Renal pelvis (tissue), 4 donors: ENCODE measurements around the gene SPART. TPM values are rescaled to one million over a fixed set of nuclear protein-coding genes. Genes with fewer than 3 reads are reported as not detected.
"Not testable (repeated sequence)": the region's sequence is repeated elsewhere in the genome, so short reads cannot be mapped to it uniquely, and the experiment has no call there.

Experiments
- DNase-seq: peaks from one replicate; pipeline ENCODE4 v3.0.0-alpha.2; 2013
- polyA plus RNA-seq, 3 donors: library from polyadenylated mRNA; unstranded; fragments of 120-200 nt; gene quantifications; one replicate each; pipeline ENCODE4 v1.2.1, GENCODE V29; 2013; ENCODE audit not compliant: insufficient read length in 3 of 3

Gene SPART
- polyA plus RNA-seq, 3 donors, result 78.2 to 96.4 (median 82.5) TPM

DNA sequence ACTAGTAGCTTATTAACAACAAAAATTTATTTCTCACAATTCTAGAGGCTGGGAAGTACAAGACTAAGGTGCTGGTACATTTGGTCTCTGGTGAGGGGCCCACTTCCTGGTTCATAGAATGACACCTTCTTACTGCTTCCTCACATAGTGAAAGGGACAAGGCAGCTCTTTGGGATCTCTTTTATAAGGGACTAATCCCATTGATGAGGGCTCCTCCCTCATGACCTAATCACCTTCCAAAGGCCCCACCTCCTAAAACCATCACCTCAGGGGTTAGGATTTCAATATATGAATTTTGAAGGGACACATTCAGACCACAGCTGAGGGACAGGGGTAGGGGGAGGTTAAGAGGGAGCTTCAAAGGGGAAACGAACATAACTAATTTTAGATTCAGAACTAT, 20.3 kb downstream of the SPART start:
- no peak for DNase-seq

DNA sequence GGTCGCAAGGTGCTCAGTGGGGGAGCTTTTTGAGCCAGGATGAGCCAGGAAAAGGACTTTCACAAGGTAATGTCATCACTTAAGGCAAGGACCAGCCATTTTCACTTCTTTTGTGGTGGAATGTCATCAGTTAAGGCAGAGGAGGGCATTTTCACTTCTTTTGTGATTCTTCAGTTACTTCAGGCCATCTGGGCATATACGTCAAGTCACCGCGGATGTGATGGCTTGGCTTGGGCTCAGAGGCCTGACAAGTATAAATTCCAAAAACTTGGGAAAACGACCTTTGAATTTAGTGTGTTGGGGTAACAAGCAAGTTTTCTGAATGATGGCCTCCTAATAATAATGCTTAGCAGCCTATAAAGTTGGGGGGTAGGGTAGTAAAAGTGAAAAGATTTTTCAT, 21.3 kb downstream of the SPART start:
- not testable (repeated sequence) for DNase-seq

DNA sequence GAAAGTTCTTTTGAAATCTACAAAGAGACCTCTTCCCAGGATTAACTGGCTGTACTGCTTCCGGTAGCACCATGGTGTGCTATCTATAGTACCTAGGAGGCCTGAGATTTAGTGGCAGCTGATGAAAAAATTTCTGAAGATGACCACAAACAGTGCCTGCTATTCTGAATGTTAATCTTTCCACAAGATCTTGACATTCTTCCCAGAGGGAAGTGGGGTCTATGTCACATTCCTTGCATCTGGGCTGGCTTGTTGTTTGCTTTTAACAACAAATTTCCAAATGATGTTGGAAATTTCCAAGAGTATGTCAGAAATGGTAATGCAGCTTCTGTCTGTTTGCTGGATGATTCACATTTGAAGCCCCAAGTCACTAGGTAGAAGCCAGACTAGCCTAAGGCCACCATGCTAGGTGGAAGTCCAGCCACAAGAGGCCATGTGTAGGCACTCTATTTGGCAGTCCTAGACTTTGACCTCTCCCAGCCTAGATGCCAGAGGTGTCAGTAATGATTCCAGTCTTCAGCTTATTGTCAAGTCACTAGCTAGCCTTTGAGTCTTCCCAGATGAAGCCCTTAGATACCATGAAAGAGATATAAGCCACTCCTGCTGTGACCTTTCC, 22.1 kb downstream of the SPART start:
- no peak for DNase-seq

DNA sequence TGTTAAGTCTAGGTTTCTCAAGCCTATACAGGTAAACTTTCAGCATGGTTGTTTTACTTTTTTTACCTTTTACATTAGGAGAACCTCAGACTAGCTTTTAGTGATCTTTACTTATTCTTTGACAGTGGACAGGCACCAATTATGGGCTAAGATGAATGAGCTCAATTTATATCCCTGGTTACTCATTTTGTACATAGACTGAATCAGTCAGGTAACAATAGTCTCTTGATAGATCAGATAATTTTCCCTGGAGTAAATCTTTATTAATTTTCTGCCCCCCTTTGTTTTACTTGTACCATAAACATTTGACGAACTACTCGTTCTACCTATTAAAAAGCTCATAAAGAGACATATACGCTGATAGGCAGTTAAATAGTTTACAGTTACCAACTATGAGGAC, 22.8 kb downstream of the SPART start:
- DNase-seq, result no peak

DNA sequence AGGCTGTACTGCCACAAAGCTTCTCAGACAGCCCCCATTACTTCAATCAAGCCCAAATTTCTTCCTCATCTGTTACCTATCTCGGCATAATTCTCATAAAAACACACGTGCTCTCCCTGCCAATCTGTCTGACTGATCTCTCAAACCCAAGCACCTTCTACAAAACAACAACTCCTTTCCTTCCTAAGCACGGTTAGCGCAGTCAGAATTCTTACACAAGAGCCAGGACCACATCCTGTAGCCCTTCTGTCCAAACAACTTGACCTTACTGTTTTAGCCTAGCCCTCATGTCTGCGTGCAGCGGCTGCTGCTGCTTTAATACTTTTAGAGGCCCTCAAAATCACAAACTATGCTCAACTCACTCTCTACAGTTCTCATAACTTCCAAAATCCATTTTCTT, 26.4 kb downstream of the SPART start:
- not testable (repeated sequence) for DNase-seq

DNA sequence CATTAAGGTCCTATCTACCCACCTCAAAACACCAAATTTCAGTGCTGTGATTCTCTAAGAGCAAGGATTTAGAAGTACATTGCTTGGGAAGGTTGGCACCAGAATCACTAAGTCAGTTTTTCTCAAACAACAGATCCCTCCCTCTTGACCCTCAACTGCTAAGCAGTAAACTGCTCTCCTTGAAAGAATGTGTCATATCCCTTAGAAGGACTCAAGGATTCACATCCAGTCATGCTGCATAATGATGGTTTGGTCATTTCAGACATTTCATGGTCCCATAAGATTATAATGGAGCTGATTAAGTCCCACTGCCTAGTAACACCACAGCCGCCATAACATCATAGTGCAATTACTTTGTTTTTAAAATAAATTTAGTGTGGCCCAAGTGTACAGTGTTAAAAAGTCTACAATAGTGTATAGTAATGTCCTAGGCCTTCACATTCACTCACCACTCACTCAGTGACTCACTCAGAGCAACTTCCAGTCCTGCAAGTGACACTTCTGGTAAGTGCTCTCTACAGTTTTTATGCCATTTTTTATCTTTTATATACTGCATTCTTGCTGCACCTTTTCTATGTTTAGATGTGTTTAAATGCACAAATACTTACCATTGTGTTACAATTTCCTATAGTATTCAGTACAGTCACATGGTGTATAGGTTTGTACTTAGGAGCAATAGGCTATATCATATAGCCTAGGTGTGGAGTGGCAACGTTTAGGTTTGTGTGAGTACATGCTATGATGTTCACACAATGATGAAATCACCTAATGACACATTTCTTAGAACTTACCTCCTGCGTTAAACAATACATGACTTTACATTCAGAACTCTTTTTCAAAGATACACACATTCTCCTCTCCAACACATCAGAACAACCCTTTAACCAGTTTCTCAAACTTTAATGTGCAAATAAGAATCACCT, 32.9 kb downstream of the SPART start:
- DNase-seq, result no peak

DNA sequence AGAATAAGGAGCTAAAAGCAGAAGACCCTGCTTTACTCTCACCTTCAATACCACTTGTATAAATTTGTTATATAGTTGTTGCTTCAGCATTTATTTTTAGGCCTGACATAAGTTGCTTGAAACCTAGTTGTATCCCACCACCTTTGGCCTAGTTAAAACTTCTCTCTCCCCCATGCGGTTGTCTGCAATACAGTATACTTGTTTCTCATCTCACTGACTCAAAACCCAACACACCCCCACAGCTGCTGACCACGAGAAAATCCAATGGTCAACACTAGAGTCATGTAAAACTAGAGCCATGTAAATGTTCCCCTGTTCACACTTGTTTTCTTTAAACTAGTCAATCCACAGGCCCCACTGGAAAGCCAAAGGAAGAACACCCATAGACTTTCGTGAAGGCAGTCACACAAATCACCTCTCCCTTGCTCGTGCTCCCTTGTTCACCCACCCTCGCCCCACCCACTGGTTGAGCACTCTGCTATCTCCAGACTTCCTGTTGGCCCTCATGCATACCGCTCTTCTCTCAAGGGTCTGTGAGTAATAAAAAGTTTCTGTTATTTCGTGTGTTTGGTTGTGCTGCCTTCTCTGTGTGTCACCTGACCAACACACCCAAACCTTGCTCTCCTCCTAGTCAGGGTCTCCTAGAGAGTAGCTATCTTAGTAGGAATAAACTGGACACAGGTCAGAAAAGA, 35.6 kb downstream of the SPART start:
- DNase-seq, result no peak

DNA sequence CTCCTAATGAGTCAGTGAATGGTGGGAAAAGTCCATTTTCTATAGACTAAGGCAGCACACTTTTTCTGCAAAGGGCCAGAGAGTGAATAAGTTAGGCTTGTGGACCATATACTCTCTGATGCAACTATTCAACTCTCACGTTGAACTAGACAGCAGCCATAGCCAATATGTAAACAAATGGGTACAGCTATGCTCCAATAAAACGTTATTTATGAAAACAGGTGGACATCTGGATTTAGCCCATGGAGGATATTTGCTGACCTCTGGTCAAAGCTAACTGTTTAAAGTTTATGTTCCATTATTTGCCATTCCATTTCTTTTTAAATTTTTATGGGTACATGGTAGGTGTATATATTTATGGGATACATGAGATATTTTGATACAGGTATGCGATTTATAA, 43.9 kb downstream of the SPART start:
- no peak for DNase-seq

DNA sequence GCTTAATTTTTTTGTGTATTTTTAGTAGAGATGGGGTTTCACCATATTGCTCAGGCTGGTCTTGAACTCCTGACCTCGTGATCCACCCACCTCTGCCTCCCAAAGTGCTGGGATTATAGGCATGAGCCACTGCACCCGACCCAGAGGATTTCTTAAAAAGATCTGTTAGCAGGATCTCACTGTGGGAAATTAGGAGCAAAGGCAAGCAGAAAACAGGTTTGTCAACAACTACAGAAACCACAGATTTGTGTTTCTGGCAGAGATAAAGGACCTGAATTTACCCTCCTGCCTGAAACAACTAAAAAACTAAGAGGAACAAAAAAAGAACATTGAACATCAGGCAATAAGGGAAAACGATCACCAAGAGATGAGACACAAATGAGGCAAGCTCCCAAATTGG, 46.7 kb downstream of the SPART start:
- not testable (repeated sequence) for DNase-seq

DNA sequence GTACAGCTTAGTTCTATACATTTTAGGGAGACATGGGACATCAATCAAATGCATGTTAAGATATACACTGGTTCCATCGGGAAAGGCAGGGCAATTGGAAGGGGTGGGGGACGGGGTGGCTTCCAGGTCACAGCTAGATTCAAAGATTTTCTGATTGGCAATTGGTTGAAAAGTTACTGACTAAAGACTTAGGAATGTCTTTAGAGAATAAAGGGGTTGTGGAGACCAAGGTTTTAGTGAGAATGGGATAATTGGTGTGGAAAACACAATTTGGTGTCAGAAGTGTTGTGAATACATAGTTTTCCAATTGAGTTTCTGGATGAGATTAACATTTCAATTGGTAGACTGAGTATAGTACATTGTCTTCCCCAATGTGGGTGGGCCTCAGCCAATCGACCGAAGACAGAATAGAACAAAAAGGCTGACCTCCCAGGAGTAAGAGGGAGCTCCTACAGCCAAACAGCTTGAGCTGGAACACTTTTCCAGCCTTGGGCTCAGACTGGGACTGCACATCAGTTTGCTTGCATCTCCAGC, 47.6 kb downstream of the SPART start:
- no peak for DNase-seq

DNA sequence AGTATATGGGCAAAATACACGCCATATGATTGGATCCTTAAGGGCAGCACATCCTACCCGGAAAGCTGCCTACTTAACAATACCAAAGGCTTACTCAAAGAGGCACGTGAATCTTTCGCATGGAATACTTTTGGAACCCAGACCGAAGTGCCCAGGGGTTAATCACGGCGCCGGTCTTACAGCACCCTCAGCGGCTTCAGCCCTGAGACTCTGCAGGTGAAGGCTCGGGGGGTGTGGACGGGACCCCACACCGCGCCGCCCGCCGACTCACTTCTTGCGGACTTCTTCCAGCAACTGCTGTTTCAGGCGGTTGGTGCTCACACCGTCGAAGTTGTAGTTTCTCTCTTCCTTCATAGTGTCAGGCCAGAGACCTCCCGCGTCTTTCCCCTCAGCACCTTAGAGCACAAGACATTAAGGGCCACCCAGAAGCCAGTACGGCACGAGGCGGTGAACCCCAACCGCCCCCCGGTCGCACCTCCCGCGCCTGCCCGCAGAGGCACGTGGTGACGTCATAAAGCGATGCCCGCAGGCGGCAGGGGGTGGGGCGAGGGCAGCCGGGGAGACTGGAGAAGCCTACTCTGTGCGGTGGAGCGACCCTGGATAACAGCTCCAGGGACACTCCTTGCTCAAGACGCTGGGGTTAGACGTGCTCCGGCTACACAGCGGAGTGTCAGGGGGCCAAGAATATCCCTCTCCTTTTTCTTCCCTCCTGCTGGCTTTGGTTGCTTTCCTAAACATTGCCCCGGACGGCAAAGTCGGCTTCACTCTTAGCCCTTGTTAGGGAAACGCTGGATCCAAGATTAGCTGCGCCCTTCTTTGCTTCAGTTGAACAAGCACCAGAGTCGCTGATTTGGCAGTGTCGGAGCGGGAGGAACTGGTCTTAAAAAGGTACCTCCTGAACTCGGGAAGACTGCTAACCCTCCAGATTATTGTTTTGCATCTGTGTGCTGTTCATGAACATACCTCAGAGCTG, 48.5 kb downstream of the SPART start, which contains the start of gene CCDC169:
Gene CCDC169 (minus strand): TSS at position 449 of the 973 bp plus-strand sequence. CDS start 95 bp downstream, at position 354.
- DNase-seq, result peak; percentile 80

DNA sequence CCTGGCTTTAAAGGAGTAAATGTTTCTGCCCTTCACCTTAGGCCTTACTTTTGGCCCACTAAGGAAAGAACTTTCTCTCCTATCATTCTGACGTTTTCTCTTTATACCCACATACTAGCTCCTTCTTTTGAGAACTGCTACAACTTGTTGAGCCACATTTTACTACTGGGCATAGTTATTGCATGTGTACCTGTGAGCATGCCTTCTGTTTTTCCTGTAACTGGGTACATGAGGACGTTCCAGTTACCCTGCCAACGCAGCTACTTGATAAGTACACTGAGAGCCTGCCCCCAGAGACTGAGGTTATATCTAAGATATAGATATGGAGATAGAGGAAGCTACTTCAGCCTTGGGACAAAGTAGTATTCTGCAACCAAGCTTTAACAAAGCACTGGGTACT, 52.1 kb downstream of the SPART start:
- DNase-seq, result no peak

DNA sequence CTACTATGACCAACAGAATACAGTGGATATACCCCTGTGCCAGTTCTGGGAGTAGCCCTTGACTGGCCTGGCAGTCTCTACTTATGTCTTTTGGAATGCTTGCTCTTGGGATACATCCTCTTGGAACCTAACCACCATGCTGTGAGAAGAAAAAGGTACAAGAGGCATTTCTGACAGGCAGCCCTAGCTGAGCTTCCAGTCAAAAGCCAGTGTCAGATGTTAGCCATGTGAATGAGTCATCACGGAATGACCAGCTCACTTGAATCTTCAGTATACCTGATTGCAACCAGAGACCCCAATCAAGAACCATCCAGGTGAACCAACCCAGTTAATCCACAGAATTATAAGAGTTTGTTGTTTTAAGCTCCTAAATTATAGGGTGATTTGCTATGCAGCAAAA, 52.7 kb downstream of the SPART start:
- no peak for DNase-seq

DNA sequence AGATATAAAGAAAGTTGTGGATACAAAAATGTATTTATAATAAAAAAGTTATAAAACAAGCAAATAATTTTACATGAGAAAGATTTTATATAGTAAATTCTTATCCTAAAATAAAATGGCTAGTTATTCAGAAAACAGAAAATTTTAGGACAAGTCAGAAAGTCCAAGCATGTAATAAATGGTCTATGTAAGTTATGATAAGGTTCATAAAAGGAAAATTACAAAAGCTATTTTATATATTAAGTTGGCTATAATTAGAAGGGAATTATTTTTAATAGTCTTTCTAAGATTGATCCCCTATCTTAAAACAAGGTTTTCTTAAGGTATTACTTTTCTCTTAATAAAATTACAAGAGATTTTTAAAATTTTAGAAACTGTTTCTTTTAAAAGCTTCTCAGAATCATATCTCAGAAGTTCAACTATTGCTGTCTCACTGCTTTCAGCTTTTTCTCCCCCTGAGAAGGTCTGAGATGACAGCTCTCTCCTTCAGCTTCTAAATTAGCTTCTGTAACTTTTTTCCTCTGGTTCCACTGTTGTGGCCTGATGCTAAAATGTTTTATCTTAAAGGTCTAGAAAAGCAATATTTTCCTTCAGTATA, 57.3 kb downstream of the SPART start:
- DNase-seq, result no peak

DNA sequence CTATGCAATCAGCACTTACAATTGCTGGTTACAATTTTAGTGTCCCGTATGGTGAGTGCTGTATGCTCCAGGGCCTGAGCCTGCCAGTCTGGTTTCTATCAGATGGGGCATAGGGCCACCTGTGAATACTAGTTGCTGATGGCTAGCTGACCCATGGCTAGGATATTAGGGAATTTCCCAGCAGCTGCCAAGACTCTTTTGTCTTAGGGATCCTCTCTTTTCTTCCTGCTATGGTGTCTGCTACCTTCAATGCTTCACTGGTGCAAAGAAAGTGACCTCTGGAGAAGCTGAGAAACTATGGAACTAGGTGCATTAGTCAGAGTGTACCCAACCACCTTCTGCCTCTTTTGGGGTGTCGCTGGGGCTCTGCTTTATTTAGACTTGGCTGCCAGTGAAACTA, 60.2 kb downstream of the SPART start:
- no peak for DNase-seq

DNA sequence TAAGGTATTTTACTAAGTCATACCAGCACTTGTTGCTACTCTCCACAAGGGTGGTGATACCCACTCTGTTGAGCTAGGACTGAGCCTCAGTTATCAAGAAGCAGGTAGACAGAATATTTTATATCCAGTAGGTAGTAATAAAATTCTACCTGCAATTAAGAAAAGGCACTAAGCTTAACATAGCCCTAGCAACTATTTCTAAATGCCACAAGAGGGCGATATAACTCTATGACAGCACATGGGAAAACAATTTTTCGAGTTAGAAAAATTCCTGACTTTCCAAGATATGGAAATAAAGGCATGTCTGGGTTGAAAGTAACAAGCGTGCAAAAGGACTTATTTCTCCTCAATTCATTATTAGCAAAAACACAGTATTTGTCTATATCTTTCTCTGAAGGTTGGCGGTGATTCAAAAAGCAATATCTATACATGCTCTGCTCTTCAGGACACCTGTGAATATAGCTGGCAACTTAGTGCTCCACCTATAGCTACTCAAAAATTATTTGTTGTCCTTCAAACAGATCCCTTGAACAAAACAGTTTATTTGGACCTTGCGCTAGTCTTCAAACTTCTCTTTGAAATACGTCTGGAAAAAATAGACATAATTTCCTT, 63.3 kb downstream of the SPART start:
- DNase-seq, result peak; percentile 26

DNA sequence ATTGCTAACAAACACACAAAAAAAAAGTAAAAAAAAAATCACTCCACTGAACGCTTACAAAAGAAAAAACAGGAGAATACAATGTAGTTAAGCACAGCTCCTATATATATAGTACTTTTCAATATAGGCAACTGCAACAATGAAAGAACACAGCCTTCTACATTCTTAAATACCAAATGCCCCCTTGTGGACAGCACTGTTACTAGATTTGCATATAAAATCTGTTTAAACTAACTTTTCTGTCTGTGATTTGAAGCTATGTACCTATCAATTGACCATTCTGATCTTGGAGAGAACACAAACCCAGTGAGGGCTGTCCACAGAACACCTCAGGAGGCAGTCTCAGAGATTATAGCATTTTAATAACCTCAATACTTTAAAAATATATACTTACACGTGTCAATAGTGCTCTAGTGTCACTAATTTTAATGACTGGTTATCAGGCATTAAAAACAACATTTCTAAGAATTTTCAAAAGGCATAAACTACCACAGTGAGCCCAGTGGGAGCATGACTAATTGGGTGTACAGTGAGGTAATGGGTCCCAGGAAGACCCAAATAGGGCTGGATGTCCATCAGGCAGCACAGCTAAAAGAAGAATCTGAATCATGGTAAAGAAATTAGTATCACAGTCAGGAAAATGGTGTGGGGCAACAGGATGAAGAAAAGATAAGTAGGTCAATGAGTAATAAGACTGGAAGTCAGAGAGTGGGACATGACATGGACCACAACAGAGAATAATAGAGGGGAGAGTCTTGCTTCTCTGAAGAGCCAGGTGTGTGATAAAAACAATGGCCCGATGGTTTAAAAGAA, 70.8 kb downstream of the SPART start:
- DNase-seq, result peak; percentile 49

DNA sequence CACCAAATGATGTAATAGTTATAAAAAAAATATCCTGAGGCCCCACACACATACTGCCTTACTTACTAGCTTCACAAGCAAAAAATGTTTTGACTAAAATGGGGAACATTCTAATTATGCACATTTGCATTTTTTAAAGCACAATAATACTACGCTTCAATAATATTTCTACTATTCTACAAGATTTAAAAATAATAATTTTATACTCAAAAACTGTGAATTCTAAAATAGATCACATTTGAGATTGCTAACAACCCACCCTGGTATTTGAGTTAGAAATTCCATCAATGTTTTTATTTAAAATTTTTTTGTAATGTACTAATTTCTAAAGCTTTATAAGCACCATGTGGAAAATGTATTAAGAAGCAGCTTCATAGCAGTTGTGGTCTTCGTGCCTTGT, 72.8 kb downstream of the SPART start:
- DNase-seq, result no peak

DNA sequence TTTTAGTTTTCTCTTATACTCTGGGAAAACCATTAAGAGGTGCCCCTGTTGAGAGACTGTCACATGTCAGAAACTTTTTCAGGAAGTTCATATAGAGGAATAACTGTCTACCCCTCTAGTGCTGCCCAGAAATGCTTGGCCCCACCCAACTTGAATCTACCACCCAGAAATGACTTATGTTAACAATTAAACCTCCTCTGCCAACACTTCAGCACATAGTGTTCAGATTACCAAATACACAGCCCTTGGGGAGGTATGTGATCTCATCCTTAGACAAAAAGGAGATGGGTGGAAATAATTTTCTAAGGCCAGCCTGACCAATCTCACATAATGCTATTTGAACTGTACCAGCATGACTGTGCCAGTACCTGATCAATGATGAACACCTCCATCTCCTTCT, 84.2 kb downstream of the SPART start:
- no peak for DNase-seq
